Parathyroid adenoma (tissue), 2 donors: Measurements from ENCODE around the gene SGMS1.

Source experiments
- H2AFZ ChIP-seq: fragments of 300-600 bp; sonication (generic); one replicate; pipeline ENCODE4 v1.7.0; 2017; ENCODE audit warnings: antibody characterized with exemption, mild to moderate bottlenecking
- H3K27ac ChIP-seq: fragments of 300-600 bp; sonication (generic); one replicate; pipeline ENCODE4 v1.7.0; 2017
- H3K27me3 ChIP-seq: fragments of 300-600 bp; sonication (generic); one replicate; pipeline ENCODE4 v1.7.0; 2017; ENCODE audit warnings: low read length; ENCODE audit not compliant: control insufficient read depth, insufficient read depth
- H3K36me3 ChIP-seq: fragments of 300-600 bp; sonication (generic); one replicate; pipeline ENCODE4 v1.7.0; 2017; ENCODE audit warnings: low read length; ENCODE audit not compliant: control insufficient read depth, insufficient read depth
- H3K4me1 ChIP-seq: fragments of 300-600 bp; sonication (generic); one replicate; pipeline ENCODE4 v1.7.0; 2017; ENCODE audit warnings: control low read depth
- H3K4me2 ChIP-seq: fragments of 300-600 bp; sonication (generic); one replicate; pipeline ENCODE4 v1.7.0; 2017; ENCODE audit warnings: low read length
- H3K4me3 ChIP-seq: fragments of 300-600 bp; sonication (generic); one replicate; pipeline ENCODE4 v1.7.0; 2017; ENCODE audit warnings: low read depth, low read length
- H3K79me2 ChIP-seq: fragments of 300-600 bp; sonication (generic); one replicate; pipeline ENCODE4 v1.7.0; 2017; ENCODE audit warnings: control low read depth
- H3K9ac ChIP-seq: fragments of 300-600 bp; sonication (generic); one replicate; pipeline ENCODE4 v1.7.0; 2017; ENCODE audit warnings: mild to moderate bottlenecking
- H3K9me3 ChIP-seq: fragments of 300-600 bp; sonication (generic); one replicate; pipeline ENCODE4 v1.7.0; 2017; ENCODE audit warnings: low read length; ENCODE audit not compliant: control insufficient read depth
- TF ChIP-seq, protein P1 (sequence below): fragments of 300-600 bp; sonication (generic); IDR thresholded peaks from one replicate; pipeline ENCODE4 v1.7.0; 2017; ENCODE audit warnings: antibody characterized with exemption, mild to moderate bottlenecking
- donor health status: primary hyperparathyroidism.

Gene SGMS1

GRCh38 chr10:50622706-50623662, 772 bp downstream of the SGMS1 start:
- peak overlapping the region; percentile 94 for H3K9ac ChIP-seq
- H3K4me2 ChIP-seq: peak overlapping the region; percentile 99
- H3K9me3 ChIP-seq: no peaks in the 10 kb centered on the region
- TF ChIP-seq, protein P1, sequence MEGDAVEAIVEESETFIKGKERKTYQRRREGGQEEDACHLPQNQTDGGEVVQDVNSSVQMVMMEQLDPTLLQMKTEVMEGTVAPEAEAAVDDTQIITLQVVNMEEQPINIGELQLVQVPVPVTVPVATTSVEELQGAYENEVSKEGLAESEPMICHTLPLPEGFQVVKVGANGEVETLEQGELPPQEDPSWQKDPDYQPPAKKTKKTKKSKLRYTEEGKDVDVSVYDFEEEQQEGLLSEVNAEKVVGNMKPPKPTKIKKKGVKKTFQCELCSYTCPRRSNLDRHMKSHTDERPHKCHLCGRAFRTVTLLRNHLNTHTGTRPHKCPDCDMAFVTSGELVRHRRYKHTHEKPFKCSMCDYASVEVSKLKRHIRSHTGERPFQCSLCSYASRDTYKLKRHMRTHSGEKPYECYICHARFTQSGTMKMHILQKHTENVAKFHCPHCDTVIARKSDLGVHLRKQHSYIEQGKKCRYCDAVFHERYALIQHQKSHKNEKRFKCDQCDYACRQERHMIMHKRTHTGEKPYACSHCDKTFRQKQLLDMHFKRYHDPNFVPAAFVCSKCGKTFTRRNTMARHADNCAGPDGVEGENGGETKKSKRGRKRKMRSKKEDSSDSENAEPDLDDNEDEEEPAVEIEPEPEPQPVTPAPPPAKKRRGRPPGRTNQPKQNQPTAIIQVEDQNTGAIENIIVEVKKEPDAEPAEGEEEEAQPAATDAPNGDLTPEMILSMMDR: no peak
- H3K4me1 ChIP-seq: peaks cover 17% of the 10 kb centered on the region
- H3K27me3 ChIP-seq: no peaks in the 10 kb centered on the region
- H3K4me3 ChIP-seq: peak overlapping the region; percentile 71
- peaks cover 17% of the 10 kb centered on the region for H3K79me2 ChIP-seq
- peak overlapping the region; percentile 99 for H3K27ac ChIP-seq
- H2AFZ ChIP-seq: peak overlapping the region; percentile 77
- H3K36me3 ChIP-seq: no peaks in the 10 kb centered on the region

DNA sequence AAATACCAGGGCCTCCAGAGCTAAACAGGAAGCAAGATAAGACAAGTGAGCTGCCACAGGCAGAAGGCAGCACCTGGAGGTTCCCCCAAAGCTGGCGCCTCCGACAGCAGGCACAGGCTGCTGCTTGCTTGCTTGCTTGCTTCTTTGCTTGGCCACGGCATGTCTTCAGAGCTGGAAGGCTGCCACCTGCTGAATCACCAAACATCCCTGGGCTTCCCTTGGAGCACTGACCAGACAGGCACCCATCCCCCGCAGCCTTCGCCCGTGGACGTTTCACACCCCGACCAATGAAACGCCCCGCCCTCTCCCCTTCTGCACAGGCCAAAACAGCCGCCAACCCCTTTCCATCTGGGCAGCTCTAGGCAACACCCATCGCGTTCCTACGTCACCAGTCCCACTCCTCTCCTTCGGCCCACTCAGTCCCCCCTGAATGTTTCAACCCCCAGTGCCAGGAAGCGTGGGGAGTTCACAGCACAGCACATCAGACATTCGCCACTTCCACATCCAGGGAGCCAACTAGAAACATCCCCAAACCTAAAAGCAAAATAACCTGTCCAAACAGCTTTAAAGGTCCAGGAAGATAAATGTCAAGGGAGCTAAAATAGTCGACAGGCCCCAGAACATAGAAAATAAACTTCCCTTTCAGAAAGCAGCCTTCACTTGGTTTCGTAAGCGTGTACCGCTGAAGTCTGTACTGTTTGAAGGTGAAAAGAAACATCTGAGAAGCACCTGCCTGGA, 1.6 kb downstream of the SGMS1 start:
- Histone ChIP-seq H3K9me3 (no peaks in the 10 kb centered on the region), H3K27ac (peak overlapping the region; percentile 99), H3K27me3 (no peaks in the 10 kb centered on the region), H3K4me2 (peak overlapping the region; percentile 99), H3K36me3 (no peaks in the 10 kb centered on the region), H3K4me3 (peak overlapping the region; percentile 71), H3K4me1 (peaks cover 17% of the 10 kb centered on the region), H3K9ac (peak overlapping the region; percentile 94), H3K79me2 (peaks cover 25% of the 10 kb centered on the region), H2AFZ (peak overlapping the region; percentile 77)
- TF ChIP-seq, protein P1: no peak

GRCh38 chr10:50620899-50621298, 2.9 kb downstream of the SGMS1 start:
- no peaks in the 10 kb centered on the region for H3K27me3 ChIP-seq
- no peak overlapping the region for H2AFZ ChIP-seq
- no peak overlapping the region for H3K27ac ChIP-seq
- TF ChIP-seq, protein P1: no peak
- H3K4me1 ChIP-seq: peaks cover 17% of the 10 kb centered on the region
- no peak overlapping the region for H3K4me3 ChIP-seq
- peak overlapping the region; percentile 99 for H3K4me2 ChIP-seq
- no peaks in the 10 kb centered on the region for H3K9me3 ChIP-seq
- peaks cover 33% of the 10 kb centered on the region for H3K79me2 ChIP-seq
- H3K9ac ChIP-seq: no peak overlapping the region
- no peaks in the 10 kb centered on the region for H3K36me3 ChIP-seq

GRCh38 chr10:50619882-50620281, 3.9 kb downstream of the SGMS1 start:
- Histone ChIP-seq H3K9me3 (no peaks in the 10 kb centered on the region), H2AFZ (no peak overlapping the region), H3K27ac (no peak overlapping the region), H3K4me1 (peaks cover 21% of the 10 kb centered on the region), H3K4me3 (no peak overlapping the region), H3K79me2 (peaks cover 43% of the 10 kb centered on the region), H3K27me3 (no peaks in the 10 kb centered on the region), H3K36me3 (no peaks in the 10 kb centered on the region), H3K4me2 (no peak overlapping the region), H3K9ac (no peak overlapping the region)
- TF ChIP-seq, protein P1: no peak
